ENCODE measurements around the gene CCL5.

CCL5 gene
- 1.4 to 7.3 (median 2.3) reads per million in 3 experiments for total RNA-seq

DNA sequence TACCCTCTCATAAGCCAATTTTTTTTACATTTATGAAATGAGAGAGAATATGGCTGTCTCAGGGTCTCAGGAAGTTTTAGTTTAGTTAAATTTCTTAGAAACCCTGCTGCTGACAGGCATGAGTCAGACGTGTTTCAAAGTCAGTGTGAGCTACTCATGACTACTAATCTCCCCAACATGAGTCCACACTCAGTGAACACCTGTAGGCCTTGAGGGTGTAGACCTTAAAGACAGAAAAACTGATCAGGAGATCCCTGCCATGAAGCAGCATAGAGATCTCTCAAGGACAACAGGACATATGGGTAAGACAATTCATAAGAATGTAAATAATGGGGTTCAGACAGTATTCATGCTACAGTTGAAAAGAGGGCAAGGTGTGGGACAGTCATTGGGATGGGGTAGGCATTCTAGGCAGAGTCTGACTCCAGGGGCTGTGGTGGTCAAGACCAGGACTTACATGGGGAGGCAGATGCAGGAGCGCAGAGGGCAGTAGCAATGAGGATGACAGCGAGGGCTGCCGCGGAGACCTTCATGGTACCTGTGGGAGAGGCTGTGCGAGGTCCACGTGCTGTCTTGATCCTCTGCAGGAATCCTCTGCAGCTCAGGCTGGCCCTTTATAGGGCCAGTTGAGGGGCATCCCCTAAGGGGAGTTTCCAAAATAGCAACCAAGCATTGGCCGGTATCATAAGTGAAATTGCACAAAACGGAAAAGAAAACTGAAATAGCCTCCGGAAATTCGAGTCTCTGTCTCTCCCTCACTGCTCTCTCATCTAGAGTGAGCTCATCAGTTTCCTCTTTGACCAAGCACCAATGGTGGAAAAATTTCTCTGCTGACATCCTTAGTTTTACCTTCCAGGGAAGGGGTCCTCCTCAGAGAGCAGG is at the start of gene CCL5:
Gene CCL5, minus strand, starts transcription at position 588 of the 882 bp plus-strand sequence.
- no peak for DNase-seq

DNA sequence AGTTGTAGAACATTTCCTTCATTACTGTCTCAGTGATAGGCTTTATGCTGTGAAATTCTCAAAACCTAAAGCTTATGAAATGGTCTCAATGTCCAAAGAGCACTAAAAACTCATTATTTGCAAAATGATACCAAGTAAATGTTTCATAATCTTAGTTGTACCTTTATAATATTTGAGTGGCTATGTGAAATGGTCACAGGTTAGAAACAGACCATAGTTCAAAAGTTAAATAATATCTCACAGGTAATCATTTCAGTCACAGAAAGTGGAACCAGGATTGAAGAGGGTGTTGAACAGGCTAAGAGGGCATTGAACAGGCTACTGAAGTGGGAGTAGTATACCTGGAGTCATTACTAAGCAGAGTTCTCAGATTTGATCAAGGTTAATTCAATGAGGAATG is 47.6 kb upstream of the CCL5 start:
- DNase-seq = no peak

DNA sequence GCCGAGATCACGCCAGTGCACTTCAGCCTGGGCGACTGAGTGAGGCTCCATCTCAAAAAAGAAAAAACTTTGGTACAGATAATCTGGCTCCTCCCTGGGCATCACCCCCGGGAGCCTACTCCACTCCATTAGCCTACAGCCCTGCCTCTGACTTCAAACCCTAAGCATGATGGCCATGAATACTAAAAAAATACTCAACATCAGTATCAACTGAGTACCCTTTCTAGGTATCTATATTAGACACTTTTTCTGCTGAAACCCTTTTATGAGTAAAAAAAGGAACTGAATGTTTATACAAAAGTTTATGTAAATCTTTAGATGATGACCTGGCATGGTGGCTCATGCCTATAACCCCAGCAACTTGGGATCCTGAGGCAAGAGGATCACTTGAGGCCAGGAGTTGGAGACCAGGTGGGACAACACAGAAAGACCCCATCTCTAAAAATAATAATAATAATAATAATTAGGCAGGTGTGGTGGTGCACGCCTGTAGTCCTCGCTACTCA is 43.5 kb upstream of the CCL5 start:
- no peak for DNase-seq

DNA sequence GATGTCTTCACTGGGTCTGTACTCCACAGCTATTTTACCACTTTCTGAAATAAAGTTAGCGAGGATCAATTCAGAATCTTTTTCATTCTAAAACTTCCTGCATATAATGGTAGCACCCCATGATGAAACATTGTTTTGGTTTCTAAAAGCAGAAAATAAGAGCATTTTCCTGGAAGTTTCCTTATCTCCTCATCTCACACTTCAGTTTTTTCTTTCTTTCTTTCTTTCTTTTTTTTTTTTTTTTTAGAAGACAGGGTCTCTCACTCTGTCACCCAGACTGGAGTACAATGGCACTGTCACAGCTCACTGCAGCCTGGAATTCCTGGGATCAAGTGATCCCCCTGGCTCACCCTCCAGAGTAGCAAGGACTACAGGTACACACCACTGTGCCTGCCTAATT is 40.1 kb upstream of the CCL5 start:
- no peak for DNase-seq

DNA sequence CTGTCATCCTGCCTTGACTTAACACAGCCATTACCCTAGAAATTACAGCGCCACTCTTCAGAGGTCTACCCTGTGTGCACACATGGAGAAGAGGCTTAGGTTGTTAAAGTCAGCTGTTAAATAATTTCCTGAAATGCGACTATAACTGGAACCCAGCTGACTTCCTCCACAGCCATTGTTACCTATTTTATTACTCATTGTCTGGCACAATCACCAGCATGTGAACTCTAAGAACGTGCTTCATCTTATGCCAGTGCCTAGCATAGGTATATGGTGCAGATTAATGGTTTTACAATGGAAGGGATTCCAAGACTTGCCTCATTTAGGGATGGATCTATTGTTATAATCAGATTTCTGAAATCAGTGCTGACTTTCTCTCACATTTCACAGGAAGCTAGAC is 38.5 kb upstream of the CCL5 start:
- no peak for DNase-seq

DNA sequence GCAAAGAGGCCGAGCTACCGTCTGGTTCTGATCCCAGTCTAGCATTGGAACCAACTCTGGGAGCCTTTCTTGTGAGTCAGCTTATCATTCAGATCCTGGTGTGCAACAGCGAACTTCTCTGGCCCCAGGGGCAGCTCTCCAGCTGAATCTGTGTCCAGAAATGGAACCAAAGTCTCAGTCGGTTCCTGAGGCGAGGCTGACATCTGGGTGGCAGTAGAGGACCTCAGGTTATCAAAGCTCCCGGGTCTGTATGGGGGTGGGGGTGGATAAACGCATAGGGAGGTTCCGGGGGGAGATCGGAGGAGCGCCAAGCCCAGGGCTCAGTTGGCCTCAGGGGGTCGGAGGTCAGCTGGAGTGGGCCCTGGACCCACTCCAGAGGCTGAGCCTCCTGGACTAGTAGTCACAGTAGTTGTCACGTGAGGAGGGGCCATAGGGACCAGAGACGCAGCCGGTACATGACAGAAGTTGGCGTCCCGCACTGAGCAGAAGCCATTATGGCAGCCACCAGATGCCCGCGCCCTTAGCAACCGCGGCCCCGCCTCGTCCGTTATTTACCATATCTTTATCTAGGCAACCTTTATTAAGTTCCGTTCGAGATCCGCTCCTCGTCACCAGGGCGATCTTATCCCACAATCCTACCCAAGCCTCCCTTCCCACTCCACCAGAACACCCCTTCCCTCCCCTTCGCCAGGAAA is 37.5 kb upstream of the CCL5 start:
- DNase-seq = no peak

DNA sequence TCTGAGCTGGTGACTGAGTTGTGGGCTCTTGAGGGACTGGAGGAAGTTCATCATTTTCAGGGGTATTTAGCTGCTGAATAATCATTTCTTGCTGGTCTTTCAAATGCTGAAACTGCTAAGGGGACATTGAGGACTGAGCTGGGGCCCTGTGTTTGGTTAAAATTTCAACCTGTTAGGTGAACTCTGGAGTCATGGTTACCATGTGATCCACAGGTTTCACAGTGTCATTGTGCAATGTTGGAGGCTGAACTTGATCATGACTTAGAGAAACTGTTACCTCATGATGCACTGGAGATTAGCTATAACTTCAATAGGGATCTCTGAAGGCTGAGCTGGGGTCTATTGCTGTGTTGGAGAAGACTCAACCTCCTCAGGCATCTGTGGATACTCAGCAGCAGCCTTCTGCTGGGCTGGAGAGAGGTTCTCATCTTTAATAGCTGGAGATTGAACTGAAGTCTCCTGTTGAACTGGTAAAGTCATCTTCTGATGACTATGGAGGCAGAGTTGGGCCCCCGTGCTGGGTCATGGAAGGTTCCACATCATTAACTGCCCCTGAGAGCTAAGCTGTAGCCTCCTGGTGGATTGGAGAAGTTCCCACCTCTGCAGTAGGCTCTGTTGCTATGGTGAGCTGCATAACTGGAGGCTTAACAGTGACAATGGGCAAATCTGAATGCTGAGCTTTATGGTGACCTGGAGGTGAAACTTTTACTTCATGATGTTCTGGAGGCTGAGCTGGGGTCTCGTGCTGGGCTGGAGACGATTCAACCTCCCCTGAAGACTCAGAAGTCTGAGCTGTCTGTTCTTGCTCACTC is 35.2 kb upstream of the CCL5 start:
- DNase-seq = no peak

DNA sequence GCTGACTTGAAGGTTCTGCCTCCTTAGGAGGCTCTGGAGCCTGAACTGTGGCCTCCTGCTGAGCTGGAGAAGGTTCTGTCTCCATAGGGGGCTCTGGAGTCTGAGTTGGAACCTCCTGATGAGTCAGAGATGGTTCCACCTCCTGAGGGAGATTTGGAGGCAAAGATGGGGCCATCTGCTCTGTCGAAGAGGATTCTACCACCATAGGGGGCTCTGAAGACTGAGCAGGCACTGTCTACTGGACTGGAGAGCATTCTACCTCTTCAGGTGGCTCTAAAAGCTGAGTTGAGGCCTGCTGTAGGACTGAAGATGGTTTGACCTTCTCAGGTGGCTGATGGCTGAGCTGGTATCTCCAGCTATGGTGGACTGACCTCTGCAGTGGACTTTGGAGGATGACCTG is 34.2 kb upstream of the CCL5 start:
- DNase-seq = no peak

DNA sequence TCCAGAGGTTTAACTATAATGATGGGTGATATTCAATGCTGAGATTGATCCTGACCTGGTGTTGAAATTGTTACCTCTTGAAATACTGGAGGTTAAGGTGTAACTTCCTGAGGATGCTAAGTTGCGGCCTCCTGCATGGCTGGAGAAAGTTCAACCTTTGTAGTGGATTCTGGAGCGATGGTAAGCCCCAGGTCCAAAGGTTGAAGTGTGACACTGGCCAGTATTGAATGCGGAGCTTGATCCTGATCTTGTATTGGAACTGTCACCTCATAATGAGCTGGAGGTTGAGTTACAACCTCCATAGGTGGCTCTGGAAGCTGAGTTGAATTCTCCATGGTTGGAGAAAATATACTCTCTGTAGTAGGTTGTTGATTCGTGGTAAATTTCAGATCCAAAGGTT is 33.4 kb upstream of the CCL5 start:
- DNase-seq = no peak

DNA sequence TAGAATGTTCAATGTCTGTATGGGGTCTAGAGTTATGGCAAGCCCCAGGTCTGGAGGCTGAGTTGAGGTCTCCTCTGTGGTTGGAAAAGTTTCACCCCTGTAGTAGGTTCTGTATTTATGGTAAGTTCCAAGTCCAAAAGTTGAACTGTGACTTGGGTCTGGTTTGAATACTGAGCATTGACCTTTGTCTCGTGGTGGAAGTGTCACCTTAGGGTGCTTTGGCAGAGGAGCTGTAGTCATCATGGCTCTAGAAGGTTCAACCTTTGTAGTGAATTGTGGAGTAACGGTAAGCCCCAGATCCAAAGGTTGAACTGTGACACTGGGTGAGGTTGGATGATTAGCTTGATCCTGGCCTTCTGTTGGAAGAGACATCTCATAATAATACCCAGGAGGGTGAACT is 32.8 kb upstream of the CCL5 start:
- no peak for DNase-seq

DNA sequence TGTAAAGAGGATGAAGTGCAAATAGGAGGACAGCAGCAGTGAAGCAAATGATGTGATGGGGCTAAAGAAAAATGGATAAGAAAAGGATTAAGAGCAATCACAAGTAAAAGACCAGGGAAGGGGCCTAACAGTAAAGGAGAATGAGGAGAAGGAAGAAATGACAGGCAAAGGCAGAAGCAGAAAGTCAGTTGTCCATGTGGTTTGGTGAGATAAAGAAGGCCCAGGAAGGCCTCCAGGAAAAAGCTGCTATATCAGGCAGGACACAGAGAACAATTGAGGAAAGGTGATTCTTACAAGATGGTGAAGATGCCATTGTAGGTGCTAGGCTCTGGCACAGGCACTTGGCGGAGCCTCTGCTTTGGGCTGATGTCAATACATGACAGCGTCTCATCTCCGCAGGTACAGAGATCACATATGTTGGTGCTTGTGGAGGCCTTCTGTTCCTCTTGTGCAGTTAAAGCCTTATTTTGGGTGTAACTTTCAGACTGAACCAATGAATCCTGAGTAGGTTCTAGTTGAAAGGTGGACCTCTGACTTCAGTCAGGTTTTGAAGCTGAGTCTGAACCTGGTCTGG is 32.3 kb upstream of the CCL5 start:
- DNase-seq = no peak

DNA sequence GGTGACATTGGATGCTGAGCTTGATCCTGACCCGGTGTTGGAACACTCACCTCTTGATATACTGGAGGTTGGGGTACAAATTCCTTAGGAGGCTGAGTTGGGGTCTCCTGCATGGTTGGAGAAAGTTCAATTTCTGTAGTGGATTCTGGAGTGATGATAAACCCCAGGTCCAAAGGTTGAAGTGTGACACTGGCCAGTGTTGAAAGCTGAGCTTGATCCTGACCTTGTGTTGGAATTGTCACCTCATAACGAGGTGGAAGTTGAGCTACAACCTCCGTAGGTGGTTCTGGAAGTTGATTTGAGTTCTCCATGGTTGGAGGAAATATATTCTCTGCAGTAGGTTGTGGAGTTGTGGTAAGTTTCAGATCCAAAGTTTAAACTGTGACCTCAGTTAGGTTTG is 29.2 kb upstream of the CCL5 start:
- DNase-seq = no peak

DNA sequence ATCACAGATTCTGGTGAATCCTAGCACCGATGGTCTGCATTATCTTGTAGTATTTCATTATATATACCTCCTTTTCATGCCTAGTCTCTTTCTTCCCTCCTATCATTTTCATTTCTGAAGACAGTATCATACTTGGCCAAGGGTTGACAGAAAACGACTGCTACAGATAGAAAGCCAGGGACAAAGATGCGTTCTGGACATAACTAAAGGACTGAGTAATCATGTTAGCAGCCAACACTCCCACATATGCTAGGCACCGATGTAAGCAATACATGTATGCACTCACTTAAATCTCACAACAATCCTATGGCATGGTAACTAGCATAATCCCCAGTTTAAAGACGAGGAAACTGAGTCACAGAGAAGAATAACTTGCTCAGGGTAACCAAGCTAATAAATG is 27.5 kb upstream of the CCL5 start:
- no peak for DNase-seq

DNA sequence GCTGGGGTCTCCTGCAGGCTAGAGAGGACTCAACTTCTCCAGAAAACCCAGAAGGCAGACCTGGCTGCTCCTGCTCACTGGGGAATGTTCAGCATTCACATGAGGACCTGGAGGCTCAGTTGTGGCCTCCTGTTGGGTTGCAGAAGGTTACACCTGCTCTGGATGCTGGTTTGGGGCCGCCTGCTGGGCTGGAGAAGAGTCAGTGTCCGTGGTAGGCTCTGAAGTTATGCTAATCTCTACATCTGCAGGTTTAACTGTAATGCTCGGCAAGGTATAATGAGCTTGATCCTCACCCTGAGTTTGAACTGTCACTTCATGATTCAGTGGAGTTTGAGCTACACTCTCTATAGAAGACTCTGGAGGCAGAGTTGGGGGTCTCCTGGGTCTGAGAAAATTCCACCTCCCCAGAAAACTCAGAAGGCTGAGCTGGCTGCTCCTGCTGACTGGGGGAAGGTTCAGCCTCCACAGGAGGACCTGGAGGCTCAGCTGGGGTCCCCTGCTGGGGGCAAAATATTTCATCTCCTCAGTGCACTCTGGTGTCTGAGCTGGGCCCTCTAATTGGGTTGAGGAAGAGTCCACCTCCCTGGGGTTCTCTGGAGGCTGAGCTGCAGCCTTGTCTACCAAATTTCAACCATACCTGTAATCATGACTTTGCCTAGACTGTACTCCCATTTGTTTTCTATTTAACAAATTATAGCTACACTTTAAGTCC is 26.9 kb upstream of the CCL5 start:
- DNase-seq = no peak

DNA sequence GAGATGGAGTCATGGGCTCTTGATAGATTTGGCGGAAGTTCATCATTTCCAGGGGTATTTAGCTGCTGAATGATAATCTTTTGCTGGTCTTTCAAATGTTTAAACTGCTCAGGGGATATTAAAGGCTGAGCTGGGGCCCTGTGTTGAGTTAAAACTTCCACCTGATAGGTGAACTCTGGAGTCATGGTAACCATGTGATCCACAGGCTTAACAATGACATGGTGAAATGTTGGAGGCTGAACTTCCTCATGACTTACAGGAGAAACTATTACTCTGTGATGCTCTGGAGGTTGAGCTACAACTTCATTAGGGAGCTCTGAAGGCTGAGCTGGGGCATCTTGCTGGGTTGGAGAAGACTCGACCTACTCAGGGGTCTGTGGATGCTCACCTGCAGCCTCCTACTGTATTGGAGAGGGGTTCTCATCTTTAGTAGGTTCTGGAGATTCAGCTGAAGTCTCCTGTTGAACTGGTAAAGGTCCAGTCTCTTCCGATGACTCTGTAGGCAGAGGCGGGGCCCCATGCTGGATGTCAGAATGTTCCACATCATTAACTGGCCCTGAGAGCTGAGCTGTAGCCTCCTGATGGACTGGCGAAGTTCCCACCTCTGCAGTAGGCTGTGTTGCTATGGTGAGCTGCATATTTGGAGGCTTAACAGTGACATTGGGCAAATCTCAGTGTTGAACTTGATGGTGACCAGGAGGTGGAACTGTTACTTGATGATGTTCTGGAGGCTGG is 26.2 kb upstream of the CCL5 start:
- DNase-seq = no peak

DNA sequence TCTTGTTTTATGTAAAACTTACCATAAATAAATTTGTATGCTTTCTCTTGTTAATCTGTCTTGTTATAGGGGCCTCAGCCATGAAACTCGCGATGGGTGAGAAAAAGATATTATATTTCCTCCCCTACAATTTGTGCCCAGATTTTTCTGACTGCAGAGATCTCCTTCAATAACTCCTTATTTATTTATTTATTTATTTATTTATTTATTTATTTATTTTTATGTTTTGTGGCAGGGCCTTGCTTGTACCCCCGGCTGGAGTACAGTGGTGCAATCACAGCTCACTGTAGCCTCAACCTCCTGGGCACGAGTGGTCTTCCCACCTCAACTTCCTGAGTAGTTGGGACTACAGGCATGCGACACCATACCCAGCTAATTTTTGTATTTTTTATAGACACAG is 23.3 kb upstream of the CCL5 start:
- DNase-seq = no peak

DNA sequence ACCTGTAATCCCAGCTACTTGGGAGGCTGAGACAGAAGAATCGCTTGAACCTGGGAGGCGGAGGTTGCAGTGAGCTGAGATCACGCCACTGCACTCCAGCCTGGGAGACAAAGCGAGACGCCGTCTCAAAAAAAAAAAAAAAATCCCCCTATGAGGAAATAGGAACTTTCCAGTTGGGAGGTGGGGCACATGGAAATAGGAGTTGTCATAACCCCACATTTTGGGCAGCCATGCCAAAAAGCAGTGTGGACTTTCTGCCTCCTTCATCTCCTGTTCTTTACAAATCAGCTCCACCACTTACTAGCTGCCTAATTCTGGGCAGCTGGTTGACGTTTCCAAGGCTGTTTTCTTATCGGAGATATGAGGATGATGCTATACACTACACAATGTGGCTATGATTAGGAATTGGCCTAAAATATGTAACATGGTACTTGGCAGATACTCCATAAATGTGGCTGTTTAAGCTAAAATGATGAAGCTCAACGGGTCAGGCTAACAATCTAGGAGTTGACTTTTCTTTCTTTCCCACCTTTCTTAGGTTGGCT is 21.5 kb upstream of the CCL5 start:
- DNase-seq = no peak

DNA sequence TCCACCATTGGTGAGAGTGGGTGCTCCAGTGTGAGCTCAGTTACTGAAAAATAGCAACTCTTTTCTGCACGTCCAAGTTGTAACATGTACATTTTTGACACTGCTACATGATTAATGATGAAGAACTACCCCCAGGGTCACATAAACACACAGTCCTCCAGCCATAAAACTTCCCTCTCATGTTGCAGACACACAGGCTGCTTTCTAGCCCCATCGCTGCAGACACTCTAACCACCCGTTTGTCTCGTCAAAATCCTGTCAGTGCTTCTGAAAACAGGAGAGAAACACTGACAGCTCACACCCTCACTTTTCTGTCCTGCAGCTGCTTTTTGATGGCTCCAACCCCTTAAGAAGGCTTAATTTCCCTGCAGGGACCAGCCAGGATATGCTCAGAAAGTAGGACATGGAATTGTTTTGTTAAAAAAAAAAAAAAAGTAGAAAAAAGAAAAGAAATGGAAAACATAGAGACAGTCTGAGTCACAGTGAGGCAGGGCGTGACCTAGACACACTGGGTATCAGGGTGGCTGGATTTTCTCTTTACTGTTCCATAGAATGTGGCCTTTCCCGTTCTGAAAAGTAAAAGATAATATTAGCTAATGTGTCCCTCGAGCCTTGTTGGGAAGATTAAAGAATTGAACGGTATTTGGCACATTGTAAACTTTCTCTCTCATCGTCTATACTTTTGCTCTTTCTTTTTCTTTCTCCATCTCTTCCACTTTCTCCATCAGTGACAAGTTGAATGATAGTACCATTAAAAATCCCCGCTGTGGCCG is 20.7 kb upstream of the CCL5 start:
- DNase-seq = no peak

DNA sequence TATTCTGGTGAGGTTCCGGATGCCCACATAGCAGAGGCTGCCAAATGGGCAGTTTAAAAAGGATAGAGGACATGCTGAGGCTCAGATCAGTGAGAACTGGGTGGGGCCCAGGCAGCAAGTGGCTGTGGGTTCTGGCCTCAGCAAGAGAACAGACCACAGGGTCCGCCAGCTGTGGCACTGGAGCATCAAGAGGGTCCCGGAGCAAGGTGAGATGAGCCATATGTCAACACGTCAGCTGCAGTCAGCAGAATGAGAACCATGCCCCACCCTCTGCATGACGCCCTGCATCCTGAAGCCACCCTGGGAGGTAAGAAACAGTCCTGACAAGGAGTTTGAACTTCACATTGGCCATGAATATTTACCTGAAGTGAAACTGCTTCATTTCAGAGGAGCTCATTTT is 20.1 kb upstream of the CCL5 start:
- DNase-seq = no peak
